Epithelial cell of proximal tubule (primary cell): Measurements from ENCODE around the gene MUC6. TPM values are rescaled to one million over a fixed set of nuclear protein-coding genes. Genes with fewer than 3 reads are reported as not detected.

Experiments
- DNase-seq: peaks from one replicate; pipeline ENCODE4 v3.0.0-alpha.2; 2011; ENCODE audit warnings: low read depth
- H3K4me3 ChIP-seq: 2 replicates; pipeline ENCODE4 v1.5.1; 2011; ENCODE audit warnings: low read depth, mild to moderate bottlenecking, low read length
- total RNA-seq: library from RNA; depleted of rRNA; stranded (reverse); fragments of >200 nt; gene quantifications from 2 replicates; pipeline ENCODE4 v1.2.3, GENCODE V29; 2015
- TF ChIP-seq, protein P1 (sequence below): conservative IDR thresholded peaks from 2 replicates; pipeline ENCODE4 v1.5.1; 2012; ENCODE audit warnings: low read depth, mild to moderate bottlenecking, low read length

The MUC6 gene
- total RNA-seq, 1 donor from 2014 or later: not detected

- DNase-seq: no peak
- H3K4me3 ChIP-seq: no peak overlapping the region
- TF ChIP-seq, protein P1, sequence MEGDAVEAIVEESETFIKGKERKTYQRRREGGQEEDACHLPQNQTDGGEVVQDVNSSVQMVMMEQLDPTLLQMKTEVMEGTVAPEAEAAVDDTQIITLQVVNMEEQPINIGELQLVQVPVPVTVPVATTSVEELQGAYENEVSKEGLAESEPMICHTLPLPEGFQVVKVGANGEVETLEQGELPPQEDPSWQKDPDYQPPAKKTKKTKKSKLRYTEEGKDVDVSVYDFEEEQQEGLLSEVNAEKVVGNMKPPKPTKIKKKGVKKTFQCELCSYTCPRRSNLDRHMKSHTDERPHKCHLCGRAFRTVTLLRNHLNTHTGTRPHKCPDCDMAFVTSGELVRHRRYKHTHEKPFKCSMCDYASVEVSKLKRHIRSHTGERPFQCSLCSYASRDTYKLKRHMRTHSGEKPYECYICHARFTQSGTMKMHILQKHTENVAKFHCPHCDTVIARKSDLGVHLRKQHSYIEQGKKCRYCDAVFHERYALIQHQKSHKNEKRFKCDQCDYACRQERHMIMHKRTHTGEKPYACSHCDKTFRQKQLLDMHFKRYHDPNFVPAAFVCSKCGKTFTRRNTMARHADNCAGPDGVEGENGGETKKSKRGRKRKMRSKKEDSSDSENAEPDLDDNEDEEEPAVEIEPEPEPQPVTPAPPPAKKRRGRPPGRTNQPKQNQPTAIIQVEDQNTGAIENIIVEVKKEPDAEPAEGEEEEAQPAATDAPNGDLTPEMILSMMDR: no peak
Measured at GRCh38 chr11:1071571-1072115, 35.1 kb upstream of the MUC6 start.

DNA sequence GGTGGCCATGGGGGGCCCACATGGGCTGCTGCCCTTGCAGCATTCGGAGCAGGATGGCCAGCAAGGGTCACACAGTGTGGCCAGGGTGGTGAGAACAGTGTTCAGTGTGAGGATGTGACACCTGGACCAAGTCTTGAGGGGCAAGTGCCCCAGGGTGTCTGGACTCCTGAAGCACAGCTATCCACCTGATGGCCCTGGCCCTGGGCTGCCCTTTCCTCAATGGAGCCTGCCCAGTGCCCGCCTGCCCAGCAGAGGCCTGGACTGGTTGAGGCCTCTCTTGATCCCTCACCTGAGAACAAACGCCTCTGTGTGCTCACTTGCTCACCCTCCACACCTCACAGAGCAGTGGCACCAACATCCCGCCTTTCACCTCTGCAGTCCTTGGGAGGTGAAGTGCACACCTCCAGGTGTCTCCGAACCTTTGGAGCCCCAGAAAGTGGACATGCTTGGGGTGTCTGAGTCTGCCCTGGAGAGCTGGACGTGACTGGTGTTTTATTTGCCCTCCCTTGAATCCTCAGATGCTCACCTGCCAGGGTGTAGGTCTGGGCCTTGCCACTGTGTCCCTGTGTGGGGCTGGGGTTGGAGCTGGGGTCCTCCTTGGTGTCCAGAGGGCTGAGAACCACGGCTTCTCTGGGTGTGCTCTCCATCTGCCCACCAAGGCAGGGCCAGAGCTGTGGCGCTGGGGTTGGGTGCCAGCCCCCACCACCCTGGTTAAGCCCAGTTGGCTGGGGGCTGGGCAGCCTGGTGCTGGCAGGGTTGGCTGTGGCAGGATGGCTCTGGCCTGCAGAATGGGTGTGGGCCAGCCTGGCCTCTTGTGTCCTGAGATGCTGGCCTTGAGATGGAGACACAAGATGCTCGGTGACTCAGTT is 34.3 kb upstream of the MUC6 start:
- no peak for DNase-seq
- H3K4me3 ChIP-seq: no peak overlapping the region

GRCh38 chr11:1069740-1070139 is 33.2 kb upstream of the MUC6 start:
- TF ChIP-seq, protein P1: no peak
- H3K4me3 ChIP-seq: no peak overlapping the region
- DNase-seq: no peak

More for the DNA sequence above, 34.3 kb upstream of the MUC6 start:
- TF ChIP-seq, protein P1: no peak

DNA sequence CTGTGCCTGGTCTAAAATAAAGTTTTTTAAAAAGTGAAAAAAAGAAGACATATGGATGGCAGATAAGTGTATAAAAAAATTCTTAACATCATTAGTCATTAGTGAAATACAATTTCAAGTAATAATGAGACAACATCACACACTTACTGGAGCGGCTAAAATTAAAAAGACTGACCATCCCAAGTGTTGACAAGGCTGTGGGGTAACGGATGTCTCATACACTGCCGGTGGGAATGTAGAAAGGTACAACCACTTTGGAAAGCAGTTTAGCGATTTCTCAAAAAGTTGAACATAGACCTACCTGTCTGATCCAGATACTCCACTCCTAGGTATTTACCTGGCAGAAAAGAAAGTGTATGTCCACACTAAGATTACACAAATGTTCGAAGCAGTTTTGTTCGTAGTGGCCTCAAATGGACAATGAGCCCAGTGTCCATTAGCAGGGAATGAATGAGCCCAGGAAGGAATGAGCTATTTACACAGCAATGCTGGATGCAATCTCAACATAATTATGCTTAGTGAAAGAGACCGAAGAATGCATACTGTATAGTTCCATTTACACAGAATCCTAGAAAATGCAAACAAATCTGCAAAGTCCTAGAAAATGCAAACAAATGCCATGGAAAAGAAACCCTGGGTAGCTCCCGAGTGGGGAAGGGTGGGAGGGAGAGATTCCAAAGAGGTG is 31.4 kb upstream of the MUC6 start:
- TF ChIP-seq, protein P1: no peak
- no peak for DNase-seq
- H3K4me3 ChIP-seq: no peak overlapping the region

DNA sequence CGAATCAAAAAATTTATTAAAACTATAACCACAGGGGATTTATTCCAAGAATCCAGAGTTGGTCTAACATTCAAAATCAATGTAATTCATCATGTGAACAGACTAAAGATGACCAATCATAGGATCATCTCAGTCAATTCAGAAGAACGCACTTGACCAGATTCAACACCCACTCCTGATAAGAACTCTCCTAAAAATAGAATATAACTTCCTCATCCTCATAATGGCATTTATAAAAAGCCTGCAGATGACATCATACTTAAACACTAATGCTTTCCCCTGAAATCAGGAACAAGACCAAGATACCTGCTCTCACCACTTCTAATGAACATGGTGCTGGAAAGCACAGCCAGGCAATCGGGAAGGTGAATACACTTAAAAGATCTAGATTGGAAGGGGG is 27.6 kb upstream of the MUC6 start:
- no peak overlapping the region for H3K4me3 ChIP-seq
- TF ChIP-seq, protein P1: no peak
- no peak for DNase-seq

GRCh38 chr11:1062075-1062820 is 25.7 kb upstream of the MUC6 start:
- no peak for DNase-seq
- no peak overlapping the region for H3K4me3 ChIP-seq
- TF ChIP-seq, protein P1: no peak
